SJSA1 (cell line): Measurements from ENCODE around the gene KCNA10. TPM values are rescaled to one million over a fixed set of nuclear protein-coding genes. Genes with fewer than 3 reads are reported as not detected.
A peak's percentile ranks its signal among the peaks of the same experiment; 100 is the strongest.

Experiments
- DNase-seq, 2 experiments: peaks; one replicate each; pipeline ENCODE4 v3.0.0-alpha.2; 2015 to 2020; ENCODE audit warnings: low spot score in 2 of 2, low read depth in 1 of 2
- H3K27ac ChIP-seq: fragments of 250-450 bp; sonication (Bioruptor Pico); 2 replicates; pipeline ENCODE4 v1.5.1; 2020; ENCODE audit warnings: mild to moderate bottlenecking, moderate library complexity
- H3K27me3 ChIP-seq: fragments of 250-450 bp; sonication (Bioruptor Pico); replicated peaks from 2 replicates; pipeline ENCODE4 v1.5.1; 2020; ENCODE audit warnings: mild to moderate bottlenecking, moderate library complexity
- H3K36me3 ChIP-seq: fragments of 250-450 bp; sonication (Bioruptor Pico); 2 replicates; pipeline ENCODE4 v1.5.1; 2020; ENCODE audit warnings: mild to moderate bottlenecking
- H3K4me1 ChIP-seq: fragments of 250-450 bp; sonication (Bioruptor Pico); replicated peaks from 2 replicates; pipeline ENCODE4 v1.6.1; 2021; ENCODE audit warnings: mild to moderate bottlenecking
- H3K4me3 ChIP-seq: fragments of 250-450 bp; sonication (Bioruptor Pico); 2 replicates; pipeline ENCODE4 v1.5.1; 2020; ENCODE audit warnings: mild to moderate bottlenecking
- H3K9me3 ChIP-seq: fragments of 250-450 bp; sonication (Bioruptor Pico); replicated peaks from 2 replicates; pipeline ENCODE4 v1.5.1; 2020; ENCODE audit warnings: mild to moderate bottlenecking
- total RNA-seq: library from RNA; depleted of rRNA; stranded (reverse); fragments of >200 nt; shearing (Covaris generic); gene quantifications from 2 replicates; pipeline ENCODE4 v1.2.3, GENCODE V29; 2014; rRNA removed

KCNA10 gene
- total RNA-seq, 1 experiment from 2014 or later = not detected

DNA sequence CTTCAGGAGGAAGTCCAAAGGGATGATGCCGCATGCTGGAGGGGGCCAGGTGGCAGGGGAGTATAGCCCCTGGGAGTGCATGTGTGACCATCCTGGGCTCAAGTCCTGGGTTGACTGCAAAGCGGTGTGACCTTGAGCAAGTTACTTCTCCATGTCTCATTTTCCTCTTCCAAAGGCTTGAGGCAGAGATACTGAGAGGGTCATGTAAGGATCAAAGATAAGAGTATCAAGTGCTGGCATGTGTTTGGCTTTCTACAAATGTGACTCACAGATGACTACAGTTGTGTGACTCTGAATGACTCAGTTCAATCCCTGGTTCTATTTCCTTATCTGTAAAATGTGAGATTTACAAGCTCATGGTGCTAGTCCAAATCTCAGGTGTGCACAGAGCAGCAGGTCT is 41.9 kb downstream of the KCNA10 start:
- H3K4me3 ChIP-seq = no peak overlapping the region

DNA sequence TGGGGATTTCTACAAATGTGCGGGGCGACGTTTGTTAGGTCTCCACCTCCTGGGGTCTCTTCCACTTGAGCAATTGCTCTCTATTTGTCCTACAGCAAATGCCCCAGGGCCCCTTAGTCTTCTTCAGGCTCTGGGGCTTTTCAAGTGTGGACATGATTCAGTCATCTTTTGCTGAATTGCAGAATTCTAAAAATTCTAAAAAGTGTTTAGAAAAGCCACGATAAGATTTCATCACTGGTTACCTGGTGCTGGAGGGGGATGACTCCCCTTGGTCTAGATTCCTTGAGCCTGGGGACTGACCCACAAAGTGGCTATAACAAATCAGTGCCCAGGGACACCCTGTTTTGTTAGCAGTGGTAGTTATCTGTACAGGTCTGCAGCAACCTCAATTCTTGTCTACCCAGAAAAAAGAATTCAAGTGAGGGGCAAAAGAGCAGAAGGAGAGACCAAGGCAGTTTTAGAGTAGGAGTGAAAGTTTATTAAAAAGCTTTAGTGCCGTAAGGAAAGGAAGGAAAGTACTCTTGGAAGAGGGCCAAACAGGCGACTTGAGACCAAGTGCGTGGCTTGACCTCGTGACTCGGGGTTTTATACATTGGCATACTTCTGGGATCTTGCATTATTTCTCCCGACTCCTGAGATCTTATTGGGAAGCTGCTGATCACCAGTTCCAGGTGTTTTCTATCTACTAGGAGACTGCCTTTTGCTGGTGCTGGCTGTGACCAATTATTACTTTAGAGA is 42.8 kb downstream of the KCNA10 start:
- no peak for DNase-seq
- H3K9me3 ChIP-seq = no peaks in the 10 kb centered on the region

More for the DNA sequence above, 41.9 kb downstream of the KCNA10 start:
- H3K36me3 ChIP-seq = no peaks in the 10 kb centered on the region
- no peaks in the 10 kb centered on the region for H3K9me3 ChIP-seq
- H3K4me1 ChIP-seq = peaks cover 12% of the 10 kb centered on the region
- peak in 1 of 2 experiments; percentile 20 for DNase-seq
- H3K27me3 ChIP-seq = no peaks in the 10 kb centered on the region; the same call in 1 of the 2 replicates
- H3K27ac ChIP-seq = no peak overlapping the region

DNA sequence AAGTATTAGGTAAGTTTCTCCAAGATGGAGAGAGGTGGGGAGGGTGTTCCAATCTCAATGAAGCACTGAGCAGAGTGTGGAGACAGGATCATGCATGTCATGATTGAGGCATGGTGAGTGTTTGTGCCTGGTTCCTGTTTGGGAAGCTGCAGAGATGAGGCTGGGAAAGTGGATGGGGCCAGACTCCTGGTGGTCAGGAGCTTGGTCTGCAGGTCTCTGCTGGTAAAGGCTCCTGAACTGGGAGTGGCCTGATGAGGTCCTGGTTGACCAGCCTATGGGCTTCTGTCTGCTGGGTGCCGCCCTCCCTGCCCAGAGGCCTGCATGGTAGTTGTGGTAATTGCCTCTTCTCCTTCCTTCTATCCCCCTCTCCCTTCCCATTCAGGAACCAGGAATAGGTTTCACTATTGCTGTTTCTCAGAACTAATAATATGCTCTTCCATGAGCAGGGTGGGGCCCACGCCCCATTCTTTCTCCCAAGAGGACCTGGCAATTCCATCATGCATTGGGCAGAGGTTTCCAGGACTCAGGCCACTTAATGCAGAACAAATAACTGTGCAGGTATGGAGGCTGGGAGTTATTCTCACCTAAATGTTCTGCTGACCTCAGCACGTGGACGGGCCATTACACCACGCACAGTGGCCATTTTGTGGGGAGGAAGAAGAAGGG is 43.5 kb downstream of the KCNA10 start:
- H3K36me3 ChIP-seq = no peaks in the 10 kb centered on the region
- H3K27me3 ChIP-seq = no peaks in the 10 kb centered on the region
- no peaks in the 10 kb centered on the region for H3K9me3 ChIP-seq
- DNase-seq = no peak
- H3K27ac ChIP-seq = no peak overlapping the region
- H3K4me3 ChIP-seq = no peak overlapping the region
- H3K4me1 ChIP-seq = peaks cover 12% of the 10 kb centered on the region

More for the DNA sequence above, 42.8 kb downstream of the KCNA10 start:
- no peak overlapping the region for H3K27ac ChIP-seq
- peaks cover 12% of the 10 kb centered on the region for H3K4me1 ChIP-seq
- no peaks in the 10 kb centered on the region for H3K36me3 ChIP-seq
- H3K4me3 ChIP-seq = no peak overlapping the region
- no peaks in the 10 kb centered on the region for H3K27me3 ChIP-seq

DNA sequence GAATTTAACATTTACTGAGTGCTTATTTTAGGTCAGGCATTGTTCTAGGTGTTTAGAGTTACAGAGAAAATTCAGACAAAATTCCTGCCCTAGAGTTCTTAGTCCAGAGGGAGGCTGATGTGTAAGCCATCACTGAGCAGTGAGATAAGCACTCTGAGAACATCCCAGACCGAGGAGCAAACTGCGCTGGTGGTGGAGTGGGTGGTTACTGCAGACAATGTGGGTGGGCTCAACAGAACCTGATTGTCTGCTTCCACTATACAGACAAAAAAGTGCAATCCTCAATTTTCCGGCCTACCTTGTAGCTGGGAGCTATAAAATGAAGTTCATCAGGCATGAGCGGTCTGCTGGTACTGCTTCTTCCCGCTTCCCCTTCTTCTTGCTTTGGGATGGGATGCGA is 44.5 kb downstream of the KCNA10 start:
- Histone ChIP-seq H3K4me1 (peaks cover 12% of the 10 kb centered on the region), H3K36me3 (no peaks in the 10 kb centered on the region), H3K9me3 (no peaks in the 10 kb centered on the region), H3K27ac (no peak overlapping the region), H3K4me3 (no peak overlapping the region), H3K27me3 (peaks cover 8% of the 10 kb centered on the region)
- DNase-seq = no peak

DNA sequence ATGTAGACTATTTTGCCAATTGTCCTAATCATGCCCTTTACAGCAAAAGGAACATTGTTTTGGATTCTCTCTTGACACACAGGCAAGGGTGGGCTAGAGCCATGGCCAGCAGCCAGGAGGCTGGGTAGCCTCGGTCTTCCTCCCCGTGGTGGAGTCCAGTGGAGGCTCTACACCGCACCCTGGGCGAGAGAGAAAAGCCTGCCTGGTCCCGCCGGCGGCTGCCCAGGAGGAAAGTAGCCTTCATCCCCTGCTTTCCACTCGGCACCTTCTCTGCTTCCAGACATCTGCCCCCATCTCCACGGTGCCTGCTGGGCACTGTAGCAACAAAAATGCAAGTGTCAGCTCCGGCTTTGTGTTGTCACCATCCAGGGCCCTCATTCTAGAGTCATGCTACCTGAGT is 46.4 kb downstream of the KCNA10 start:
- Histone ChIP-seq H3K27ac (no peak overlapping the region), H3K27me3 (peaks cover 12% of the 10 kb centered on the region), H3K36me3 (no peaks in the 10 kb centered on the region), H3K9me3 (no peaks in the 10 kb centered on the region), H3K4me3 (no peak overlapping the region), H3K4me1 (peaks cover 10% of the 10 kb centered on the region)
- no peak for DNase-seq

DNA sequence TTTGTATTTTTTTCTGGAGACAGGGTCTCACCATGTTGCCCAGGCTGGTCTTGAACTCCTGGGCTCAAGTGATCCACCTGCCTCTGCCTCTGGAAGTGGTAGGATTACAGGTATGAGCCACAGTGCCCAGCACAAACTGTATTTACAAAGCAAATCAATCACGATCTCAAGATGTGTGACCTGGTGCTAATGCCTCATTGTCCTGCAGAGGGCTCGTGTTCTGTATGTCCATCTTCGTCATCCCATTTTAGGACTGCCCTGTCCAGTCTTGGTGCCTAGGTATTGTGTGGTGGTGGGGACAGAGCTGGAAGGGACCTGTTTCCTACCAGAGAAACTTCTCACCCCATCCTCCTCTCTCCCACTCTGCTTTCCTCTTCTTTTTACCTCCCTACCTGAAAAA is 47.8 kb downstream of the KCNA10 start:
- no peaks in the 10 kb centered on the region for H3K36me3 ChIP-seq
- no peaks in the 10 kb centered on the region for H3K9me3 ChIP-seq
- DNase-seq = no peak

More for the DNA sequence above, 47.8 kb downstream of the KCNA10 start:
- H3K4me1 ChIP-seq = no peaks in the 10 kb centered on the region
- H3K27me3 ChIP-seq = peaks cover 12% of the 10 kb centered on the region
- no peak overlapping the region for H3K27ac ChIP-seq
- H3K4me3 ChIP-seq = no peak overlapping the region

Other genes with a start within 250 kb of the KCNA10 start
- gene RBM15, start 179.8 kb downstream of the KCNA10 start, total RNA-seq = 25.5 and 35.2 TPM in 2 replicates
- gene SLC16A4, start 128.1 kb downstream of the KCNA10 start, total RNA-seq = 7.0 and 17.4 TPM in 2 replicates
- 114 and 145 TPM in 2 replicates for gene LAMTOR5, start 111.5 kb downstream of the KCNA10 start, total RNA-seq
- not detected in 2 replicates for gene PROK1, start 68.0 kb downstream of the KCNA10 start, total RNA-seq
- not detected in 2 replicates for gene KCNA2, start 87.2 kb upstream of the KCNA10 start, total RNA-seq
- not detected in 2 replicates for gene KCNA3, start 155.8 kb upstream of the KCNA10 start, total RNA-seq